Measurements from ENCODE around the gene TMEM167B.

Gene TMEM167B

GRCh38 chr1:109105881-109106280 lies 15.3 kb downstream of the TMEM167B start:
- H3K9me3 ChIP-seq (ENCODE audit: insufficient read depth, low read depth, low read length), result no peaks in the 10 kb centered on the region
- WGBS (ENCODE audit: extremely low coverage, insufficient coverage, insufficient read length), result no CpG with 5 or more reads among the region's 4 CpGs

GRCh38 chr1:109107785-109108184 lies 17.2 kb downstream of the TMEM167B start:
- Histone ChIP-seq H3K4me3 (ENCODE audit: low read depth, low read length) (no peak overlapping the region), H3K18ac (ENCODE audit: low read length) (no peak overlapping the region), H2AK5ac (ENCODE audit: low read length) (no peak overlapping the region), H3K4ac (ENCODE audit: low read depth, low read length) (no peak overlapping the region), H2AFZ (ENCODE audit: insufficient read depth, low read length, poor library complexity) (no peak overlapping the region), H3K9me3 (ENCODE audit: insufficient read depth, low read depth, low read length) (no peaks in the 10 kb centered on the region), H2BK120ac (ENCODE audit: insufficient read depth, low read length, poor library complexity) (no peak overlapping the region), H2BK5ac (ENCODE audit: low read depth, low read length, poor library complexity) (no peak overlapping the region), H4K8ac (ENCODE audit: low read depth, low read length) (no peak overlapping the region), H4K91ac (ENCODE audit: low read depth, low read length) (no peak overlapping the region), H4K12ac (ENCODE audit: low read depth, low read length) (no peak overlapping the region), H3K79me2 (ENCODE audit: control insufficient read depth, insufficient read depth, low read length, poor library complexity) (no peaks in the 10 kb centered on the region), H3K27me3 (ENCODE audit: insufficient read depth, low read length) (no peaks in the 10 kb centered on the region), H3K4me1 (ENCODE audit: control insufficient read depth in 1 of 2, insufficient read depth in 2 of 2, low read length in 2 of 2) (no peaks in the 10 kb centered on the region), H3K27ac (ENCODE audit: low read depth, low read length) (no peak overlapping the region), H2BK12ac (ENCODE audit: low read length) (no peak overlapping the region), H3K4me2 (ENCODE audit: low read length) (no peak overlapping the region), H3K14ac (ENCODE audit: low read length) (no peak overlapping the region), H3K23ac (ENCODE audit: low read length) (no peak overlapping the region), H3K79me1 (ENCODE audit: low read length) (no peaks in the 10 kb centered on the region), H3K9ac (ENCODE audit: low read length) (no peak overlapping the region), H3K36me3 (ENCODE audit: control insufficient read depth in 1 of 2, insufficient read depth in 2 of 2, low read length in 2 of 2) (no peaks in the 10 kb centered on the region)
- no CpG with 5 or more reads among the region's 7 CpGs for WGBS (ENCODE audit: extremely low coverage, insufficient coverage, insufficient read length)
- no peak for DNase-seq

More at GRCh38 chr1:109105881-109106280, 15.3 kb downstream of the TMEM167B start:
- no peak for DNase-seq
- H3K27me3 ChIP-seq (ENCODE audit: insufficient read depth, low read length), result no peaks in the 10 kb centered on the region
- no peak overlapping the region for H3K9ac ChIP-seq (ENCODE audit: low read length)
- no peak overlapping the region for H4K8ac ChIP-seq (ENCODE audit: low read depth, low read length)
- no peak overlapping the region for H3K4me3 ChIP-seq (ENCODE audit: low read depth, low read length)
- H3K23ac ChIP-seq (ENCODE audit: low read length), result no peak overlapping the region
- no peak overlapping the region for H3K14ac ChIP-seq (ENCODE audit: low read length)
- H2AK5ac ChIP-seq (ENCODE audit: low read length), result no peak overlapping the region
- H3K4me1 ChIP-seq (ENCODE audit: control insufficient read depth in 1 of 2, insufficient read depth in 2 of 2, low read length in 2 of 2), result peaks cover 2 to 3% of the 10 kb centered on the region in 2 experiments
- no peak overlapping the region for H3K4me2 ChIP-seq (ENCODE audit: low read length)
- no peak overlapping the region for H2AFZ ChIP-seq (ENCODE audit: insufficient read depth, low read length, poor library complexity)
- no peak overlapping the region for H2BK12ac ChIP-seq (ENCODE audit: low read length)
- H2BK120ac ChIP-seq (ENCODE audit: insufficient read depth, low read length, poor library complexity), result no peak overlapping the region
- H3K79me2 ChIP-seq (ENCODE audit: control insufficient read depth, insufficient read depth, low read length, poor library complexity), result peaks cover under 1% of the 10 kb centered on the region
- H3K36me3 ChIP-seq (ENCODE audit: control insufficient read depth in 1 of 2, insufficient read depth in 2 of 2, low read length in 2 of 2), result no peaks in the 10 kb centered on the region
- no peaks in the 10 kb centered on the region for H3K79me1 ChIP-seq (ENCODE audit: low read length)
- H4K12ac ChIP-seq (ENCODE audit: low read depth, low read length), result no peak overlapping the region
- H3K18ac ChIP-seq (ENCODE audit: low read length), result no peak overlapping the region
- no peak overlapping the region for H3K4ac ChIP-seq (ENCODE audit: low read depth, low read length)
- no peak overlapping the region for H3K27ac ChIP-seq (ENCODE audit: low read depth, low read length)
- no peak overlapping the region for H2BK5ac ChIP-seq (ENCODE audit: low read depth, low read length, poor library complexity)
- H4K91ac ChIP-seq (ENCODE audit: low read depth, low read length), result no peak overlapping the region

- Histone ChIP-seq H3K9me3 (ENCODE audit: insufficient read depth, low read depth, low read length) (peaks cover 2% of the 10 kb centered on the region), H2BK5ac (ENCODE audit: low read depth, low read length, poor library complexity) (no peak overlapping the region), H3K9ac (ENCODE audit: low read length) (no peak overlapping the region), H2AFZ (ENCODE audit: insufficient read depth, low read length, poor library complexity) (no peak overlapping the region), H3K23ac (ENCODE audit: low read length) (no peak overlapping the region), H3K27ac (ENCODE audit: low read depth, low read length) (no peak overlapping the region), H2AK5ac (ENCODE audit: low read length) (no peak overlapping the region), H4K12ac (ENCODE audit: low read depth, low read length) (no peak overlapping the region), H3K18ac (ENCODE audit: low read length) (no peak overlapping the region), H4K8ac (ENCODE audit: low read depth, low read length) (no peak overlapping the region), H3K4me3 (ENCODE audit: low read depth, low read length) (no peak overlapping the region), H3K27me3 (ENCODE audit: insufficient read depth, low read length) (peaks cover 18% of the 10 kb centered on the region), H3K36me3 (ENCODE audit: control insufficient read depth in 1 of 2, insufficient read depth in 2 of 2, low read length in 2 of 2) (no peaks in the 10 kb centered on the region), H3K79me2 (ENCODE audit: control insufficient read depth, insufficient read depth, low read length, poor library complexity) (no peaks in the 10 kb centered on the region), H3K79me1 (ENCODE audit: low read length) (no peaks in the 10 kb centered on the region), H3K4me2 (ENCODE audit: low read length) (no peak overlapping the region), H4K91ac (ENCODE audit: low read depth, low read length) (no peak overlapping the region), H2BK12ac (ENCODE audit: low read length) (no peak overlapping the region), H3K4ac (ENCODE audit: low read depth, low read length) (no peak overlapping the region), H3K14ac (ENCODE audit: low read length) (no peak overlapping the region), H2BK120ac (ENCODE audit: insufficient read depth, low read length, poor library complexity) (no peak overlapping the region), H3K4me1 (ENCODE audit: control insufficient read depth in 1 of 2, insufficient read depth in 2 of 2, low read length in 2 of 2) (peaks cover 4 to 7% of the 10 kb centered on the region in 2 experiments)
- WGBS (ENCODE audit: extremely low coverage, insufficient coverage, insufficient read length), result no CpG with 5 or more reads among the region's 3 CpGs
- no peak for DNase-seq
Measured at GRCh38 chr1:109109906-109110305, 19.3 kb downstream of the TMEM167B start.

- H3K27me3 ChIP-seq (ENCODE audit: insufficient read depth, low read length), result peaks cover 18% of the 10 kb centered on the region
- no peaks in the 10 kb centered on the region for H3K79me1 ChIP-seq (ENCODE audit: low read length)
- peaks cover 4 to 7% of the 10 kb centered on the region in 2 experiments for H3K4me1 ChIP-seq (ENCODE audit: control insufficient read depth in 1 of 2, insufficient read depth in 2 of 2, low read length in 2 of 2)
- no peak overlapping the region for H2AFZ ChIP-seq (ENCODE audit: insufficient read depth, low read length, poor library complexity)
- DNase-seq, result peak in 1 of 2 donors; percentile 29
- no peak overlapping the region for H4K8ac ChIP-seq (ENCODE audit: low read depth, low read length)
- H3K9ac ChIP-seq (ENCODE audit: low read length), result no peak overlapping the region
- H3K23ac ChIP-seq (ENCODE audit: low read length), result no peak overlapping the region
- no peak overlapping the region for H3K4me3 ChIP-seq (ENCODE audit: low read depth, low read length)
- no CpG with 5 or more reads among the region's 5 CpGs for WGBS (ENCODE audit: extremely low coverage, insufficient coverage, insufficient read length)
- H3K14ac ChIP-seq (ENCODE audit: low read length), result no peak overlapping the region
- no peak overlapping the region for H3K27ac ChIP-seq (ENCODE audit: low read depth, low read length)
- no peaks in the 10 kb centered on the region for H3K36me3 ChIP-seq (ENCODE audit: control insufficient read depth in 1 of 2, insufficient read depth in 2 of 2, low read length in 2 of 2)
- H3K9me3 ChIP-seq (ENCODE audit: insufficient read depth, low read depth, low read length), result peaks cover 2% of the 10 kb centered on the region
- H2AK5ac ChIP-seq (ENCODE audit: low read length), result no peak overlapping the region
- no peak overlapping the region for H2BK12ac ChIP-seq (ENCODE audit: low read length)
- no peaks in the 10 kb centered on the region for H3K79me2 ChIP-seq (ENCODE audit: control insufficient read depth, insufficient read depth, low read length, poor library complexity)
- no peak overlapping the region for H3K4me2 ChIP-seq (ENCODE audit: low read length)
- no peak overlapping the region for H3K4ac ChIP-seq (ENCODE audit: low read depth, low read length)
- H2BK5ac ChIP-seq (ENCODE audit: low read depth, low read length, poor library complexity), result no peak overlapping the region
- no peak overlapping the region for H4K12ac ChIP-seq (ENCODE audit: low read depth, low read length)
- no peak overlapping the region for H4K91ac ChIP-seq (ENCODE audit: low read depth, low read length)
- no peak overlapping the region for H3K18ac ChIP-seq (ENCODE audit: low read length)
- no peak overlapping the region for H2BK120ac ChIP-seq (ENCODE audit: insufficient read depth, low read length, poor library complexity)
Measured at GRCh38 chr1:109111386-109112055, 21.0 kb downstream of the TMEM167B start.

All from trophoblast cell (in vitro differentiated cells and primary cell).